ES-I3 (cell line): Measurements from ENCODE around the gene NETO2.

Experiments
- H3K36me3 ChIP-seq: 2 replicates; pipeline ENCODE4 v1.6.1; 2013; ENCODE audit warnings: mild to moderate bottlenecking, low read length, control low read depth, moderate library complexity; ENCODE audit not compliant: insufficient read depth
- H3K4me1 ChIP-seq: 2 replicates; pipeline ENCODE4 v1.6.1; 2013; ENCODE audit warnings: mild to moderate bottlenecking, control low read depth, low read length; ENCODE audit not compliant: insufficient read depth
- H3K9ac ChIP-seq: 2 replicates; pipeline ENCODE4 v1.6.1; 2013; ENCODE audit warnings: low read depth, mild to moderate bottlenecking, low read length, moderate library complexity
- H3K9me3 ChIP-seq: 2 replicates; pipeline ENCODE4 v1.6.1; 2013; ENCODE audit warnings: mild to moderate bottlenecking, low read length, moderate library complexity; ENCODE audit not compliant: control insufficient read depth, insufficient read depth

The NETO2 gene

DNA sequence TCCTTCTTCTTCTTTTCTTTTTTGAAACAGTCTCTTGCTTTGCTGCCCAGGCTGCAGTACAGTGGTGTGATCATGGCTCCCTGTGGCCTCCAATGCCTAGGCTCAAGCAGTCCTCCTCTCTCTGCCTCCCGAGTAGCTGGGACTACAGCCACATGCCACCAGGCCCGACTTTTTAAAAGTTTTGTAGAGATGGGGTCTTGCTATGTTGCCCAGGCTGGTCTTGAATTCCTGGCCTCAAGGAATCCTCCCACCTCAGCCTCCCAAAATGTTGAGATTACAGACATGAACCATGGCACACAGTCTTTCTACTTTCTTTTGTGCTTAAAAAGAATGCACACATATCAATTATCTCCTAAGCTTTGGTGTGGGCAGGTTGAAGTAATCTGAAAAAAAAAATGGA lies 109.3 kb downstream of the NETO2 start:
- H3K9me3 ChIP-seq = no peaks in the 10 kb centered on the region
- no peaks in the 10 kb centered on the region for H3K4me1 ChIP-seq
- H3K9ac ChIP-seq = no peak overlapping the region
- H3K36me3 ChIP-seq = no peaks in the 10 kb centered on the region

DNA sequence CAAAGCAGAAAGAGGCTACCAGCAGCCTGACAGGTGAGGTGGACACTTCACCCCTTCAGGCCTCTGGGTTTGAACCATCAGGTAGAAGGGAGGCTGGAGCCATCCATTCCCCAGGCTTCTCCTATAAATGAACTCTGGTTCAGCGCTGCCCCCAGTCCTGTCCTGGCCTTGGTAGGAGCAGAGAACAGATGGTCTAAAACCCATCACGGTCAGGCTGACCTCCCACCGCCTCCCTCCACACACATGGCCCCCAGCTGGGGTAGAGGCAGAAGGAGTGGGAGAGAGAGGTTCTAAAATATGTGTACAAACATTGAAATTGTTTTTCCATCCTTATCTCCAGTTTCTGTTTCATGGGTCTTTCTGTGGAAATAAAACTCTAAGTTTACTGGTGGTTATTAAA lies 110.6 kb downstream of the NETO2 start:
- H3K9me3 ChIP-seq = no peaks in the 10 kb centered on the region
- no peaks in the 10 kb centered on the region for H3K36me3 ChIP-seq
- no peak overlapping the region for H3K9ac ChIP-seq
- H3K4me1 ChIP-seq = no peaks in the 10 kb centered on the region

GRCh38 chr16:47029724-47030123 lies 114.0 kb downstream of the NETO2 start:
- Histone ChIP-seq H3K9me3 (no peaks in the 10 kb centered on the region), H3K9ac (no peak overlapping the region), H3K36me3 (no peaks in the 10 kb centered on the region), H3K4me1 (no peaks in the 10 kb centered on the region)

- no peak overlapping the region for H3K9ac ChIP-seq
- no peaks in the 10 kb centered on the region for H3K9me3 ChIP-seq
- no peaks in the 10 kb centered on the region for H3K4me1 ChIP-seq
- H3K36me3 ChIP-seq = no peaks in the 10 kb centered on the region
These were observed 114.9 kb downstream of the NETO2 start for GRCh38 chr16:47028767-47029377.
